SK-N-MC (cell line): ENCODE results near the gene CYP26C1.
A peak's percentile ranks its signal among the peaks of the same experiment; 100 is the strongest.

Source experiments
- DNase-seq: peaks from one replicate; pipeline ENCODE4 v3.0.0-alpha.2; 2011; ENCODE audit warnings: low read depth, low spot score
- H3K27ac ChIP-seq: fragments of 200-600 bp; sonication (generic); 2 replicates; pipeline ENCODE4 v1.5.1; 2016; ENCODE audit warnings: mixed run types
- H3K36me3 ChIP-seq: fragments of 200-600 bp; sonication (generic); 2 replicates; pipeline ENCODE4 v1.6.1; 2017; ENCODE audit warnings: antibody characterized with exemption, low read length, mixed read lengths; ENCODE audit not compliant: insufficient read depth
- H3K4me3 ChIP-seq: fragments of 200-600 bp; sonication (generic); 2 replicates; pipeline ENCODE4 v1.5.1; 2016
- H3K9ac ChIP-seq: fragments of 200-600 bp; sonication (generic); 2 replicates; pipeline ENCODE4 v1.8.0; 2017; ENCODE audit warnings: mixed run types, mixed read lengths; ENCODE audit not compliant: insufficient read length
- H3K9me3 ChIP-seq: fragments of 200-600 bp; sonication (generic); 2 replicates; pipeline ENCODE4 v1.6.1; 2017; ENCODE audit warnings: low read depth, mild to moderate bottlenecking, antibody characterized with exemption, low read length, moderate library complexity, mixed read lengths
- EZH2 ChIP-seq: fragments of 200-600 bp; sonication (generic); IDR thresholded peaks from one replicate; pipeline ENCODE4 v1.6.1; 2017; ENCODE audit warnings: antibody characterized with exemption
- FOXP2 ChIP-seq: optimal IDR thresholded peaks from 2 replicates; pipeline ENCODE3; 2011; ENCODE audit warnings: mild to moderate bottlenecking, moderate library complexity; ENCODE audit not compliant: insufficient read depth; ENCODE audit errors: extremely low read length, control extremely low read depth
- POLR2AphosphoS5 ChIP-seq: IDR thresholded peaks from 2 replicates; pipeline ENCODE4 v1.6.1; 2012; ENCODE audit warnings: mild to moderate bottlenecking, low read depth, low read length, borderline replicate concordance

CYP26C1 gene

DNA sequence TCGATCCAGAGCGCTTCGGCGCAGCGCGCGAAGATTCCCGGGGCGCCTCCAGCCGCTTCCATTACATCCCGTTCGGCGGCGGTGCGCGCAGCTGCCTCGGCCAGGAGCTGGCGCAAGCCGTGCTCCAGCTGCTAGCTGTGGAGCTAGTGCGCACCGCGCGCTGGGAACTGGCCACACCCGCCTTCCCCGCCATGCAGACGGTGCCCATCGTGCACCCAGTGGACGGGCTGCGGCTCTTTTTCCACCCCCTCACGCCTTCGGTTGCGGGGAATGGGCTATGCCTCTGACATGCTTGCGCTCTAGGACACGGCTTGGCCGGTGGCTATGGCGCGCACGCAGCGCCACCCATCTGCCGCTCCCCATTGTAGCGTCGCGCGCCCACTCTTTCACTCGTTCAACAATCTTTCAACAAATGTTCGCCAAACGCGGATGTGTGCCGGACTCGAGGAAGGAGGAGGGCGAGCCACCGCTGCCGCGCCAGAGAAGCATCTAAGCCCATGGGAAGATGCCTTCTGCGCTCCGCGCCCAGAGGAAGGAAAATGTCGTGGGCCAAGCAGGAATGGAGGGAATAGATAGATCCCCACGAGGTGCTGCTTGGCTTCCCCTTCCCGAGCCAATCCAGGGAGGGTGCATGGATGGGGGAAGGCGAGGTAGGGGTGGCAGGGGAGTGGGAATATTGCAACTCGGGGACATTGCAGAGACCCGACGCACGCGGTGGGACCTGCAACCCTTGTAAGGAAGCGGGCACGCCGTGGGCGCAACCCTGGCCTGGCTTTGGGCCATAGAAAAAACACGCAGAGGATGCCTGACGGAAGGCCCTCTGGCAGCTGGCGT lies 8.0 kb downstream of the CYP26C1 start:
- DNase-seq, result no peak
- H3K27ac ChIP-seq, result no peak overlapping the region
- no peak overlapping the region for H3K9ac ChIP-seq
- H3K36me3 ChIP-seq, result no peaks in the 10 kb centered on the region
- no peaks in the 10 kb centered on the region for H3K9me3 ChIP-seq
- no peak overlapping the region for H3K4me3 ChIP-seq
- TF ChIP-seq POLR2AphosphoS5 (no peak), FOXP2 (no peak), EZH2 (no peak)

DNA sequence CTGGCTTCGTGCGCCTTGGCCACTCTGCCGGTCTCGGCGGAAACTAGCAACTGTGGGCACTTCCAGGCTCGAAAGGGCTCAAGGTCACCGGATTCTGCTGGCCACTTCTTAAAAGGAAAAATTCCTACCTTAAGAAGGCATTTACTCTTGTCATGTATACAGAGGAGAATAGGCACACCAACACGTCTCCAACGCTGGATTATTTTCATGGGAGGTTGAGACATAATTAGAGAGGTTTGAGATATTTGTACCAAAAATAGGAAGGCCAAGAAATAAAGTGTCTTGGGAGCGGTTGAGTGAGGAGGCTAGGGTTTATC lies 8.6 kb downstream of the CYP26C1 start:
- H3K9ac ChIP-seq, result no peak overlapping the region
- no peak overlapping the region for H3K27ac ChIP-seq
- H3K9me3 ChIP-seq, result no peaks in the 10 kb centered on the region
- TF ChIP-seq EZH2, result no peak
- no peak for TF ChIP-seq FOXP2
- TF ChIP-seq POLR2AphosphoS5, result no peak
- DNase-seq, result no peak
- no peak overlapping the region for H3K4me3 ChIP-seq
- no peaks in the 10 kb centered on the region for H3K36me3 ChIP-seq

DNA sequence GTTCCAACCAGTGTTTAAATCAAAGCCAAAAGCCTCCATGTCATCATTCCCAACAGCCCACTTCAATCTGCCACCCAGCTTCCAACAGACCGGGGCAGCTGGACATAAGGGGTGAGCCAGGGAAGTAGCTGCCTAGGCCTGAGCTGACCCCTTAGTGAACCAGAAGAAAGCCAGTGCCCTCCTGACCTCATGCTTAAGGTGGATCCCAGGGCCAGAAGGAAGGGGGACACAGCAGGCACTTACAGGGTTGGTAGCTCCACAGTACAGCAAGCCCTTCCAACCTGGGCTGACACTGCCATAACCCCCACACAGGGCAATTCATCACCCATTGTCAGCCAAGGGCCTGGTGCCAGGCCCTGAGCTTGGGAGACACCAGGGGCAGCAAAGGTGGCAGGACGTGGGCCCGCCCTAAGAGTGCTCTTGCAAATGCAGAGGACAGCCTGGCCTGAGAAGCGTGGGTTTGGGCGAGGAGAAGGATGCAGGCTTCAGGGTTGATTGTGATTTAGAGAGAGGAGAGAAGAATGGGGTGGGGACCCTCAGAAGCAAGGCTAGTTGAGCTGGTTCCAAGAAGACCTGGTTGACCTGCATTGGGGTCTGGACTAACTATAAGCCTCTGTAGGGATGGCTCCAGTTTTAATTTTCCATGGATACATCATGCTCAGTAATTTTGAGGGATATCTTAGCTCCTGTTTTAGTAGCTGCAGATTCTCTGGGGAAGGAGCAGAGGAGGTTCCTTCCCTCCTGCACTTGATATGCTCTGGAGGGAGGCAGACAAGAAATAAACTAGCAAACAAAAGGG lies 10.0 kb downstream of the CYP26C1 start:
- no peak overlapping the region for H3K4me3 ChIP-seq
- no peaks in the 10 kb centered on the region for H3K36me3 ChIP-seq
- no peak overlapping the region for H3K9ac ChIP-seq
- no peak for TF ChIP-seq POLR2AphosphoS5
- TF ChIP-seq EZH2, result no peak
- TF ChIP-seq FOXP2, result no peak
- no peak overlapping the region for H3K27ac ChIP-seq
- no peak for DNase-seq
- no peaks in the 10 kb centered on the region for H3K9me3 ChIP-seq

DNA sequence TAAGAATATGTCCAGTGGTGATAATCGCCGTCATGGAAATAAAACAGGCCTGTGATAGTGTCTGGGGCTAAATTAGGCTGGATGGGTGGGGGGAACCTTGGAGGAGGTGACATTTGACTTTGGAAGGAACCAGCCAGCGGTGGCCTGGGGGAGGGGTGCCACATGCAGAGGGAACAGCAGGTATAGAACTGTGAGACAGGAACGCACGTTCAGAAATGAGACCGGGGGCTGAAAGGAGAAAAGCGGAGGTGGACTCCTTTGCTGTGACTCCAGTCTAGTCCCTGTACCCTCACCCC lies 10.5 kb downstream of the CYP26C1 start:
- no peak for TF ChIP-seq FOXP2
- TF ChIP-seq EZH2, result no peak
- TF ChIP-seq POLR2AphosphoS5, result no peak
- H3K9me3 ChIP-seq, result no peaks in the 10 kb centered on the region
- H3K36me3 ChIP-seq, result no peaks in the 10 kb centered on the region
- H3K4me3 ChIP-seq, result no peak overlapping the region
- no peak overlapping the region for H3K9ac ChIP-seq
- DNase-seq, result no peak
- H3K27ac ChIP-seq, result no peak overlapping the region

DNA sequence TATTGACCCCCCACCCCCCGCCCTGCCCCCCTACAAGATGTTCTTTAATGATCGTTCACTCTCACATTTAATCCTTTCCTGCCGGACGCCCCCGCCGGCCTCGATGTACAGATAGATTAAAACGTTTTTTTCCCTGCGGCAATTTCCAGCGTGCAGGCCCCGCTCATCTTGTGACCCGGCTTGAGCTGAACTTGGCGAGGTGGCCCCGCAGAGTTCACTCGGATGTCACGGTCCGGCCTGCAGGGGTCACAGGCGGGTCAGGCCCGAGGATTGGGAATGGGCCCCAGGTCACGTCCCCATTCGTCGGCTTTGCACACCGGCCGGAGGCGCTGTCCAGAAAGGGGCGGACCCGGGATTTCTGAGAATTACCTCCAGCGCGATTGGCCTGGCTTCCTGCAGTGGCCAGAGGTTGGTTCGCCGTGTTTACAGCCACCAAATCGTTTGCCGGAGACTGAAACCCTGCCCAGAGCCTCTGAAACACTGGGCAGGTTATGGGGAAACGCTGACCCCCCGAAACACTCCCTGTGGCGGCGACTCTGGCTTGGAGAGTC lies 11.2 kb downstream of the CYP26C1 start:
- Histone ChIP-seq H3K36me3 (no peaks in the 10 kb centered on the region), H3K4me3 (no peak overlapping the region), H3K9me3 (no peaks in the 10 kb centered on the region), H3K27ac (no peak overlapping the region), H3K9ac (no peak overlapping the region)
- no peak for DNase-seq
- no peak for TF ChIP-seq EZH2
- TF ChIP-seq FOXP2, result no peak
- TF ChIP-seq POLR2AphosphoS5, result no peak

DNA sequence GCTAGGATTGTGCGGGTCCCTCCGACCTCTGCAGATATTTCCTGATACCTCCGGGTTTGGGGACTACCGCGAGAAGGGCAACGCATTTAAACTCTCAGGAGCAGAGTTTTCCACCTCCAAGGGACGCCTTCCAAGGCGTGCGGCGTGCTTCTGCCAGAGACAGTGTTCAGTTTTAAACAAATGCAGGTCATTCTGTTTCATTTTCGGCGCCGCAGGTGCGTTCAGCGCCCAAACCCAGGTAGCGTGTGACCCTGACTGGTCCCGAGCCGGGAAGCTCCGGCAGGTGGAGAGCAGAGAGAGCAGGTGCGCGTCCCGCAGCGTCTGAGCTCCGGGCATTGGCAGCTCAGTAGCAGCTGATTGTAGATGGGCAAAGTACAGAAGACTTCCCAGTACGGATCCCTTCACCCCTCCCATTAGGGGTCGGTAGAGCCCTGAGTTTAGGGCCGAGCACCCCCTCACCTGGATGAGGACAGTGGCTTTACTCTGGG lies 11.7 kb downstream of the CYP26C1 start:
- no peak for DNase-seq
- Histone ChIP-seq H3K9ac (no peak overlapping the region), H3K27ac (no peak overlapping the region), H3K9me3 (no peaks in the 10 kb centered on the region), H3K36me3 (no peaks in the 10 kb centered on the region), H3K4me3 (no peak overlapping the region)
- TF ChIP-seq FOXP2, result no peak
- TF ChIP-seq POLR2AphosphoS5, result no peak
- TF ChIP-seq EZH2, result no peak

DNA sequence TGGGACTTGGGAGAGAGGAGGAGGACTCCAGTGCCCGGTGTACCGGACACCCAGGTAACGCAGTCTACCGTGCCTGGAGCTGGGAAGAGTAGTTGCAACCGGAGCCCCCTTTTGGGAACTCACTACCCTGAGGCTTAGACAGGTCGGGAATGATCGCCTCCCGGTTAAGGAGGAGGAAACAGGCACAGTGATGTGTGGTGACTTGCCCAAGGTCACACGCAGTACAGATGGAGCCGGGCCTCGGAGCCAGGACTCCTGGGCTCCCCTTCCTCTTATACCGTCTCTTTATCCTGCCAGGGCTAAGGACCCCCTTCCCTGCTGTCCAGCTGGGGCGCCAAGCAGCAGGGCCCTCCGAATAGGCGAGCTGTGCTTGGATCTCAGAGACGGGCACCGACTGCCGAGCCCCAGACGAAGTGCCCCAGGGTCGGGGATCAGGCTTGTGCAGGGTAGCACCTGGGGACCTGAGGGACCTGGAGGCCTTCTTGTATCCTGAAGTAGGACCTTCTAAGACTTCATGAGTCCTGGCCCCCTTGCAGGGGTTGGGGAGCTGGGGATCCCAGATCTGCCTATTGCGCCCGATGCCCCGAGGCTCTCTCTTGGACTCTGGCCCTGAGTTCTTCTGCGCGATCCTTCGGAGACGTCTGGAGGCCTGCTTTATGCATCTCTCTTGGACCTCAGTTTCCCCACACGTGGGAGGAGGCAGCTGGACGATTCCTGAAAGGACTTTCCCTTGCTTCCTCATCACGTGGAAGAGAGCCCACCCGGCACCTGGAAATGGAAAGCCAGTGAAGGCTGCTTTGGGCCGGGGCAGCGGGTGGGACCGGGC lies 12.3 kb downstream of the CYP26C1 start:
- DNase-seq, result no peak
- H3K4me3 ChIP-seq, result peak overlapping the region; percentile 48; the same call in 1 of the 2 replicates
- no peaks in the 10 kb centered on the region for H3K36me3 ChIP-seq
- no peak overlapping the region for H3K27ac ChIP-seq
- no peaks in the 10 kb centered on the region for H3K9me3 ChIP-seq
- no peak for TF ChIP-seq EZH2
- TF ChIP-seq FOXP2, result no peak
- no peak for TF ChIP-seq POLR2AphosphoS5
- no peak overlapping the region for H3K9ac ChIP-seq
